Caco-2 (cell line): ENCODE results near the gene DLEU7. TPM values are rescaled to one million over a fixed set of nuclear protein-coding genes. Genes with fewer than 3 reads are reported as not detected.

Source experiments
- BruUV-seq: library from RNA; stranded (reverse); fragments of 400-500 nt; replicated peaks from 2 replicates; lab custom pipeline; 2021; lab: Mats Ljungman, UMichigan
- CTCF ChIA-PET: fragments of 300-600 bp; sonication (Branson Sonifier 250); formaldehyde crosslinking; loops from one replicate; lab custom pipeline; 2022; ENCODE audit warnings: antibody characterized with exemption; lab: Charles Lee
- POLR2A ChIA-PET: fragments of 300-600 bp; sonication (Branson Sonifier 250); formaldehyde crosslinking; loops from one replicate; lab custom pipeline; 2022; ENCODE audit warnings: antibody characterized with exemption; lab: Charles Lee
- DNase-seq, 2 experiments: peaks; one replicate each; pipeline versions ENCODE4 v3.0.0 to v3.0.0-alpha.2; 2020 to 2022
- H3K27me3 ChIP-seq: replicated peaks from 2 replicates; pipeline ENCODE4 v1.6.0; 2011; ENCODE audit warnings: low read length; ENCODE audit not compliant: control insufficient read depth, insufficient read depth
- H3K36me3 ChIP-seq: 2 replicates; pipeline ENCODE4 v1.5.1; 2011; ENCODE audit warnings: low read length; ENCODE audit not compliant: control insufficient read depth, insufficient read depth
- H3K4me1 ChIP-seq: fragments of 250-450 bp; sonication (Bioruptor Pico); 2 replicates; pipeline ENCODE4 v1.5.1; 2020; ENCODE audit warnings: mild to moderate bottlenecking
- H3K4me3 ChIP-seq: 2 replicates; pipeline ENCODE4 v1.5.1; 2011; ENCODE audit warnings: low read depth, mild to moderate bottlenecking, control low read depth, low read length
- H3K9me3 ChIP-seq: fragments of 250-450 bp; sonication (Bioruptor Pico); 2 replicates; pipeline ENCODE4 v1.5.1; 2020; ENCODE audit warnings: mild to moderate bottlenecking, moderate library complexity
- H3K27ac Mint-ChIP-seq: one replicate; pipeline ENCODE4 v1.8.0; 2022; ENCODE audit warnings: mixed read lengths; ENCODE audit not compliant: unreplicated experiment
- H3K27me3 Mint-ChIP-seq: one replicate; pipeline ENCODE4 v1.8.0; 2022; ENCODE audit warnings: mixed read lengths; ENCODE audit not compliant: insufficient read depth, unreplicated experiment
- H3K36me3 Mint-ChIP-seq: one replicate; pipeline ENCODE4 v1.8.0; 2022; ENCODE audit warnings: mild to moderate bottlenecking, mixed read lengths; ENCODE audit not compliant: insufficient read depth, unreplicated experiment
- H3K4me1 Mint-ChIP-seq: one replicate; pipeline ENCODE4 v1.8.0; 2022; ENCODE audit warnings: low read depth, mixed read lengths; ENCODE audit not compliant: unreplicated experiment
- H3K4me3 Mint-ChIP-seq: one replicate; pipeline ENCODE4 v1.8.0; 2022; ENCODE audit warnings: mild to moderate bottlenecking, moderate library complexity, mixed read lengths; ENCODE audit not compliant: unreplicated experiment
- H3K9me3 Mint-ChIP-seq: one replicate; pipeline ENCODE4 v1.8.0; 2022; ENCODE audit warnings: mixed read lengths; ENCODE audit not compliant: unreplicated experiment
- intact Hi-C: fragments of 100-400 bp; cut with micrococcal nuclease; formaldehyde crosslinking; loops from one replicate; pipeline ENCODE4 v1.10.0; 2022; ENCODE audit not compliant: unreplicated experiment
- total RNA-seq: library from RNA; stranded (reverse); gene quantifications from 2 replicates; pipeline ENCODE4 v1.2.3, GENCODE V29; 2022
- TF ChIP-seq, protein P1 (sequence below), 2 experiments: fragments of 200-600 bp in 1 of 2; IDR thresholded peaks; 1 replicate in 1 of 2; 2 replicates in 1 of 2; pipeline versions ENCODE4 v1.5.1 to v1.8.0; 2011 to 2022; ENCODE audit warnings: antibody characterized with exemption in 1 of 2, control low read depth in 1 of 2, inconsistent platforms in 1 of 2, low read depth in 1 of 2, low read length in 1 of 2, mild to moderate bottlenecking in 1 of 2, moderate library complexity in 1 of 2; ENCODE audit not compliant: insufficient read depth in 1 of 2, severe bottlenecking in 1 of 2, unreplicated experiment in 1 of 2

DLEU7 gene
- total RNA-seq, 1 experiment from 2014 or later, result not detected

DNA sequence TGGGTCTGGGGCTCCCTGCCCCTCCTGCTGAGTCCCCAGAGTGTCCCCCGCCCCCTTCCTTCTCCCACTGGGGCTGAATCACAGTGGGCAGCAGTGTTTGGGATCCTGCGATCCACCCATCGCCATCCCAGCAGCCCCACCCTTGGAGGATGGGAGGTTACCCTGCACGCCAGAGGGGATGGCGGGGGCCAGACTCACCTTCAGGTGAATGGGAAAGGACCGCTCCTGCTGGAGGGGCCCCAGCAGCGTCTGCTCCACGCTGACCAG is 569 bp downstream of the DLEU7 start:
- ChIA-PET POLR2A (no interaction called here), CTCF (no interaction called here)
- Mint-ChIP-seq H3K9me3 (no peaks in the 10 kb centered on the region), H3K27ac (no peak overlapping the region), H3K36me3 (no peaks in the 10 kb centered on the region), H3K4me1 (no peaks in the 10 kb centered on the region), H3K27me3 (peaks cover 9% of the 10 kb centered on the region), H3K4me3 (no peak overlapping the region)
- Histone ChIP-seq H3K36me3 (no peaks in the 10 kb centered on the region), H3K4me1 (no peaks in the 10 kb centered on the region), H3K9me3 (no peaks in the 10 kb centered on the region), H3K4me3 (no peak overlapping the region), H3K27me3 (no peaks in the 10 kb centered on the region)
- no TSS peak for BruUV-seq
- DNase-seq, result no peak
- TF ChIP-seq, protein P1, sequence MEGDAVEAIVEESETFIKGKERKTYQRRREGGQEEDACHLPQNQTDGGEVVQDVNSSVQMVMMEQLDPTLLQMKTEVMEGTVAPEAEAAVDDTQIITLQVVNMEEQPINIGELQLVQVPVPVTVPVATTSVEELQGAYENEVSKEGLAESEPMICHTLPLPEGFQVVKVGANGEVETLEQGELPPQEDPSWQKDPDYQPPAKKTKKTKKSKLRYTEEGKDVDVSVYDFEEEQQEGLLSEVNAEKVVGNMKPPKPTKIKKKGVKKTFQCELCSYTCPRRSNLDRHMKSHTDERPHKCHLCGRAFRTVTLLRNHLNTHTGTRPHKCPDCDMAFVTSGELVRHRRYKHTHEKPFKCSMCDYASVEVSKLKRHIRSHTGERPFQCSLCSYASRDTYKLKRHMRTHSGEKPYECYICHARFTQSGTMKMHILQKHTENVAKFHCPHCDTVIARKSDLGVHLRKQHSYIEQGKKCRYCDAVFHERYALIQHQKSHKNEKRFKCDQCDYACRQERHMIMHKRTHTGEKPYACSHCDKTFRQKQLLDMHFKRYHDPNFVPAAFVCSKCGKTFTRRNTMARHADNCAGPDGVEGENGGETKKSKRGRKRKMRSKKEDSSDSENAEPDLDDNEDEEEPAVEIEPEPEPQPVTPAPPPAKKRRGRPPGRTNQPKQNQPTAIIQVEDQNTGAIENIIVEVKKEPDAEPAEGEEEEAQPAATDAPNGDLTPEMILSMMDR (IDR thresholded peaks at IDR 0.05; ENCODE audit: insufficient read depth in 1 of 2, low read depth in 1 of 2, low read length in 1 of 2, severe bottlenecking in 1 of 2, unreplicated experiment in 1 of 2), result no peak
- intact Hi-C loops, result no loop called here

DNA sequence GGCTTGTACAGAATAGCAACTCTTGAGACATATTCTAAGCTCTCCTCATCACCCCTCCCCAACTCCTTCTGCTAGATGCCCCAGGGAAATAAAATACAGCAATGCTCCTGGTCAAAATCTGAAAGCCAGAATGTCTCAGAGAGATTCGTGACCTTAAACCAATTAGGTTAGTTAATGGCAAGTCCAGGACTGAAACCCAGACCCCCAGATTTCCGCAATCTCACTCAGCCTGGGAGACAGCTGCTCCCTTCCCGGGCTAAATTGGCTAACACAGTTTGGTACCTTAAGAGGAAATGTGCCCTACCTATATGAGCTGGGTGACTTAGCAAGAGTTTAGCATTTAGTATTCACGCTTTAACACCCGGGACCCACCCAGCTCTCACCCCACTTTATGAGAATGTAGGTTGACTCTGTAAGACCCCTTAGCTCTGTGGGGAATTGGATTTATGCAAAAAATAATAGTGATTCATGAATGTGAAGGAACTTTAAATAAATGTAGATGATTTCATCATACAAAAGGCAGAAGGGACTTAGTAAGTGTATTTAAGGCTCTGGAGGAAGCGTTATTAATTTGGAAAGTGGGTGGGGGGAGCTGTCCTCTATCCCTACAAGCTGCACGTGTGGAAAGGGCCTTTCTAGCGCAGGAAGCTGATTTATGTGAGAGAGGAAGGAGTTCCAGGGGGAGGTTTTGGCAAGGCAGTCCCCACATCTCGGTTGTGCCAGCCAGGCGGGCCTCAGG is 1.1 kb downstream of the DLEU7 start:
- no peaks in the 10 kb centered on the region for H3K27me3 ChIP-seq
- Mint-ChIP-seq H3K9me3 (no peaks in the 10 kb centered on the region), H3K36me3 (no peaks in the 10 kb centered on the region), H3K27ac (no peak overlapping the region), H3K4me3 (no peak overlapping the region), H3K27me3 (peaks cover 9% of the 10 kb centered on the region), H3K4me1 (no peaks in the 10 kb centered on the region)
- no peaks in the 10 kb centered on the region for H3K36me3 ChIP-seq
- no peak for DNase-seq
- POLR2A ChIA-PET, result no interaction called here
- BruUV-seq, result no TSS peak
- intact Hi-C loops, result no loop called here
- TF ChIP-seq, protein P1 (IDR thresholded peaks at IDR 0.05; ENCODE audit: insufficient read depth in 1 of 2, low read depth in 1 of 2, low read length in 1 of 2, severe bottlenecking in 1 of 2, unreplicated experiment in 1 of 2), result no peak
- H3K4me1 ChIP-seq, result no peaks in the 10 kb centered on the region
- CTCF ChIA-PET, result no interaction called here
- H3K9me3 ChIP-seq, result no peaks in the 10 kb centered on the region
- H3K4me3 ChIP-seq, result no peak overlapping the region

DNA sequence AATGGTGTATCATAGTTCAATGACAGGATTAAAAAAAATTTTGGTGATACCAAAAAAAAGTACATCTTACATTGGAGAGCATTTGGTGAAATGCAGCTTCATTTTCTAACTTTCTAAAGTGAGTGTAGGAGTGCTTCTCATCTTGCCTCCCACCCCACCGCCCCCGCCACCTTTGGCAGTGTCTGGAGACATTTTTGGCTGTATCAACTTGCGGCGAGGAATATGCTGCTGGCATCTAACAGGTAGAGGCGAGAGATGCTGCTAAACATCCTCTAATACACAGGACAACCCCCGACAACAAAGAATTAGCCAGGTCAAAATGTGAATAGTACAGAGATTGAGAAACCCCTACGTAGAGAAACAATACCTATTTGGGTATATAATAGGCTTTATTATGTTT is 1.7 kb downstream of the DLEU7 start:
- Mint-ChIP-seq H3K9me3 (no peaks in the 10 kb centered on the region), H3K36me3 (no peaks in the 10 kb centered on the region), H3K27ac (no peak overlapping the region), H3K4me1 (no peaks in the 10 kb centered on the region), H3K4me3 (no peak overlapping the region), H3K27me3 (peaks cover 8% of the 10 kb centered on the region)
- DNase-seq, result no peak
- intact Hi-C loops, result no loop called here
- CTCF ChIA-PET, result interaction anchor here (0.7 kb wide), 1 partner anchor 1506 kb away, joined by 3 read pairs; no protein-coding TSS in a partner anchor
- TF ChIP-seq, protein P1 (IDR thresholded peaks at IDR 0.05; ENCODE audit: insufficient read depth in 1 of 2, low read depth in 1 of 2, low read length in 1 of 2, severe bottlenecking in 1 of 2, unreplicated experiment in 1 of 2), result no peak
- no peak overlapping the region for H3K4me3 ChIP-seq
- POLR2A ChIA-PET, result no interaction called here
- no peaks in the 10 kb centered on the region for H3K36me3 ChIP-seq
- H3K9me3 ChIP-seq, result no peaks in the 10 kb centered on the region
- no TSS peak for BruUV-seq
- H3K4me1 ChIP-seq, result no peaks in the 10 kb centered on the region
- no peaks in the 10 kb centered on the region for H3K27me3 ChIP-seq
